Measurements from ENCODE around the gene OR10J1.

- TF ChIP-seq CTCF (IDR thresholded peaks at IDR 0.05; ENCODE audit: insufficient read depth, low read length, poor library complexity, severe bottlenecking) (no peak), EZH2phosphoT487 (conservative IDR thresholded peaks at IDR 0.05; ENCODE audit: low read length) (no peak)
Measured at GRCh38 chr1:159465191-159465603, 25.7 kb downstream of the OR10J1 start.
